PC-3 (cell line): ENCODE measurements around the gene ELP6.

Experiments used
- CTCF ChIP-seq: fragments of 300-600 bp; sonication (generic); conservative IDR thresholded peaks from 2 replicates; pipeline ENCODE4 v1.5.1; 2017; ENCODE audit warnings: antibody characterized with exemption, low read depth, mild to moderate bottlenecking, low read length
- EZH2 ChIP-seq: fragments of 300-600 bp; sonication (generic); IDR thresholded peaks from one replicate; pipeline ENCODE4 v1.6.1; 2017; ENCODE audit warnings: antibody characterized with exemption, mild to moderate bottlenecking, low read length; ENCODE audit not compliant: unreplicated experiment
- EZH2phosphoT487 ChIP-seq: fragments of 300-600 bp; sonication (generic); IDR thresholded peaks from 2 replicates; pipeline ENCODE4 v1.6.1; 2018; ENCODE audit warnings: mild to moderate bottlenecking, antibody characterized with exemption, low read length, borderline replicate concordance

DNA sequence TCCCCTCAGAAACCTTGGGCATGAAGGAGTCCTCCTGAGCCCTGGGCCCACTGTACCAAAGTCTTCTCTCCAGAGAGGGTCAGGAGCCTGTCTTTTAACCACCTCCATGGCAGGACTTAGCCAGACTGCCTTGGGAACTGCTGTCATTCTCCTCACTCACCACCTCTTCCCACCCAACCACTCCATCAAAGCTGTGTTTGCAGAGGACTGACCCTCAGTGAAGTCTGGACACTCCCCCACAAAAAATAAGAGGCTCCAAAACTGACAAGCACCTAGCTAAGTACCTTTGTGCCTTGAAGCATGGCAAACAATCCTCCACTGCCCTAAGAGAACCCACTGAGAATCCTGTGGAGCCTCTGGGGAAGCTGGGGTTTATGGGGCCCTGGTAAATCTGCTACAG, 35.5 kb downstream of the ELP6 start:
- no peak for TF ChIP-seq CTCF
- no peak for TF ChIP-seq EZH2
- no peak for TF ChIP-seq EZH2phosphoT487
